Muscle of back (tissue), 13 donors: Measurements from ENCODE around the gene ERBB4. TPM values are rescaled to one million over a fixed set of nuclear protein-coding genes. Genes with fewer than 3 reads are reported as not detected.

Experiments
- DNase-seq, 3 donors: peaks; one replicate each; pipeline versions ENCODE4 v3.0.0 to v3.0.0-alpha.2; 2013
- long read RNA-seq, 9 donors: transcript quantifications; one replicate each; lab custom pipeline, GENCODE V29; 2026
- polyA plus RNA-seq, 10 donors: library from polyadenylated mRNA; unstranded; fragments of 120-200 nt; gene quantifications; one replicate each; pipeline ENCODE4 v1.2.1, GENCODE V29; 2013; ENCODE audit not compliant: insufficient read length in 10 of 10

ERBB4 gene
- polyA plus RNA-seq, result 10 to 100 TPM in 2 of 10 donors, 1 to 10 TPM in 8; 4.4 to 12.2 (median 8.8) TPM
- long read RNA-seq, donor 1, result 0 reads
- long read RNA-seq, donor 2, result 0 reads
- long read RNA-seq, donor 3, result 0 reads
- long read RNA-seq, donor 4, result 0 reads
- long read RNA-seq, donor 5, result 0 reads
- long read RNA-seq, donor 6, result 0 reads
- long read RNA-seq, donor 7, result 0 reads
- long read RNA-seq, donor 8, result 0 reads
- long read RNA-seq, donor 9, result 0 reads

DNA sequence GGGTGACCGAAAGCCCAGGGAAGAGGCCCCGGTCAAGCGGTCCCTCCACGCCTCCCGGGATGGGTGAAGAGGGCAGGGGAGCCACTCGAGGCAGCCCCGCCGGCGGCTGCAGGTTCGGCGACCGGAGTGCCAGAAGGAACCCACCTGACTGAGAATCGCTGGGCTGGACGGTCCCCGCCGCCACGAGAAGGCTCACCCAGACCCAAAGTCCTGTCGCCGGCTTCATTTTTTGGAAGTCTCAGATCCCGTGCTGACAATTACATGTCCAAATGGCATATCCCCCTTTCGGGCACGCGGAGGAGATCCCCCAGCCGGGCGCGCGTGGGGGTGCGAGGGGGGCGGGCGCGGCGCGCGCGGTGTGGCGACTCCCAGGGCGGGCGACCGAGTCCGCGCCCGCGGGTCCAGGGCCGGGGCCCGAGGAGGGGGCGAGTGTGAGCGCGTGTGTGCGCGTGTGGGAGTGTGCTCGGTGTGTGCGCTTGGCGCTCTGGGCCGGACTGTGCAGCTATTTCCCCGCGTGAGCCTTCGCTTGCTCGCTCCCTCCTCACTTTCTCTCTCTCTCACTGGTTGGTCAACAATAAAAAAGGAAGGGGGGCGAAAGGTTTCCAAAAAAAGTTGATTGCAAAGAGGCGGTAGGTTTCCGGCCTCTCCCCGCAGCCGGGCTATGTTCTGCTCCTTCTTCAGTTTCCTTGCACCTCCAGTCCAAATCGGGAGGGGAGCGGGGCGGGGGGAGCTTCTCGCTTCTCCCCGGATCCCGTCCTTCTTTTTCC lies at the start of gene ERBB4:
ERBB4 (minus strand) TSS at position 498 of the 767 bp plus-strand sequence; CDS start at position 226, 272 bp downstream.
- DNase-seq, result peak; percentile 2 to 61 (median 29)

DNA sequence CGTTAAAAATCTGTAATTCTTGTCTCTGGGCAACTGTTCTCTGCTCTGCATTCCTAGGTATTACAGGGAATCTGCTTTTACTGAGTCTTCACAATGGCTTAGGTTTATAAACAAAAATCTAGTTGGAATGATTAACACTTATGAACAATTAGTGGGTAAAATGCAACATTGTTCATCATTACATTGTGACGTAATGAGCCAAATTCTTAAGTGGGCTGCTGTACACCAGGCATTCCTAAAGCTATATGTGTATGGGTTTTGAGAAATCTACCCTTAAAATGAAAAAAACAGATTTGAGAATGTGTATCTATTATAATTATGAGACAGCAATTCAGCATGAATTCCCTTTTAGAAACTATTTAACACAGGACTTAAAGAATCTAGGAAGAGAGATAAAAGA lies 41.5 kb upstream of the ERBB4 start:
- no peak for DNase-seq

GRCh38 chr2:212556296-212556695 lies 17.7 kb upstream of the ERBB4 start:
- no peak for DNase-seq

- no peak for DNase-seq
These were observed 15.6 kb upstream of the ERBB4 start for GRCh38 chr2:212554233-212554632.

GRCh38 chr2:212549941-212550340 lies 11.3 kb upstream of the ERBB4 start:
- no peak for DNase-seq

- DNase-seq, result no peak
These were observed 10.9 kb upstream of the ERBB4 start for GRCh38 chr2:212549463-212549862.

DNA sequence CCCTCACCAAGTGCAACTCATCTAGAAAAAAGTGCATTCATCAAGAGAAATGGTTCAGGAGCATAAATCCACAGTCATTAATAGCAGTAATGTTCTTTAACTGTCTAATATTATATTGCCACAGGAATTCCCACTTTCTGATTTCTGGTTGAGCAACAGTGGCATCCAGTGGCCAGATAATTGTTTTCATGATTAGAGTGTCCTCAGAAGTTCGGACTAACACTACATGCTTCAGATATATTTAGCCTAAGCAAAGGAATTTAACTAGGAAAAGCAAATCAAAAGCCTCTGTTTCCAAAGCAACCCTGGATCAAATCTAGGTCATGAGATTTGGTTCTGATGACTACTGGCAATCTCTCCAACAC lies 9.8 kb upstream of the ERBB4 start:
- DNase-seq, result peak; percentile 8 to 34 (median 31)

DNA sequence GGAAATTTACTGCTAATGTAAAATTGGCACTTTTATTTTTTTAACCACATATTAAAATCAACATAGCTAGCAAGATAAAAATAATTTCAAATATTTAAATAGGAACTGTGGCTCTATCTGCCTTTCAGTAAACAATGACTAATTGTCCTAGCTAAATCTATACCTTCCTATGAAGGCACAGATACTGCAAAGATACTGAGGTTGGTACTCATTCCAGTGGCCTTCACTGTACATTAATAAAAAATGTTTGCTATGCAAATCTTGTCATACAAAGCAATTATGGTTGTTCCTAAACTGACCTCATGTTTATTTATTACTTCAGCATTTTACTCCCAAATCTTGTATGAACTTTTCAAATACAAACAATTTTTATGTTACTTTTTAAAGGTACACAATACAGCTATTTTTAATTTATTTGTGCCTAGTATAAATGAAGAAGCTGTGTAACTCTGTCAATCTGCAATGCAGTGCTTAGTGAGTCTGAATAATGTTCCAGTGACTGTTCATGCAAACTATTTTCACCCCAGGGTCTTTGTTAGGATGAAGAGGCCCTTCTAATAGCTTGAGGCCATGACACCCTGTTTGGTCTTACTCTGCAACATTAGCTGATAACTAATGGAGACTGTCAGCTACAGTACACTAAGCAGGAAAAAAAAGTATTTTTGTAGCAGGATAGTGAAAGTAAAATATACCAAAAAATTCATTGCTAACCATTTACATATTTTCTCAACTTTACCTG lies 9.3 kb upstream of the ERBB4 start:
- DNase-seq, result no peak

DNA sequence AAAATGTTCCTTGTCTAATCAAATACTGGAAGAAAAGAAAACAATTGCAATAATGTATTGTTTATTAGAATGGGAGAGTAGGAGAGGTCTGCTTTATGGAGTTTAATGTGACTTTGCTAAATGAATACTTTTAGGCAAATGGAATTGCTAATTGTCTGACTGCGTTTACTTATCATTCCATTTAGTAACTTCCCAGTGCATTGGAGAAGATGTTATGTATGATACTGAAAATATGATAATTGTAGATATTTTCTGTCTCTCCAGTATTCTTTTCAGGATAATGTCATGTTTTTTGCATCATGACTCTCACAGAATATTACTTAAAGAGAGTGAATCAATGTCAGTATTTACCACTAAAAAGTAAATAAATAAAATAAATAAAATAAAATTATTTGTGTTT lies 8.1 kb upstream of the ERBB4 start:
- DNase-seq, result no peak

GRCh38 chr2:212540341-212540740 lies 1.7 kb upstream of the ERBB4 start:
- no peak for DNase-seq

DNA sequence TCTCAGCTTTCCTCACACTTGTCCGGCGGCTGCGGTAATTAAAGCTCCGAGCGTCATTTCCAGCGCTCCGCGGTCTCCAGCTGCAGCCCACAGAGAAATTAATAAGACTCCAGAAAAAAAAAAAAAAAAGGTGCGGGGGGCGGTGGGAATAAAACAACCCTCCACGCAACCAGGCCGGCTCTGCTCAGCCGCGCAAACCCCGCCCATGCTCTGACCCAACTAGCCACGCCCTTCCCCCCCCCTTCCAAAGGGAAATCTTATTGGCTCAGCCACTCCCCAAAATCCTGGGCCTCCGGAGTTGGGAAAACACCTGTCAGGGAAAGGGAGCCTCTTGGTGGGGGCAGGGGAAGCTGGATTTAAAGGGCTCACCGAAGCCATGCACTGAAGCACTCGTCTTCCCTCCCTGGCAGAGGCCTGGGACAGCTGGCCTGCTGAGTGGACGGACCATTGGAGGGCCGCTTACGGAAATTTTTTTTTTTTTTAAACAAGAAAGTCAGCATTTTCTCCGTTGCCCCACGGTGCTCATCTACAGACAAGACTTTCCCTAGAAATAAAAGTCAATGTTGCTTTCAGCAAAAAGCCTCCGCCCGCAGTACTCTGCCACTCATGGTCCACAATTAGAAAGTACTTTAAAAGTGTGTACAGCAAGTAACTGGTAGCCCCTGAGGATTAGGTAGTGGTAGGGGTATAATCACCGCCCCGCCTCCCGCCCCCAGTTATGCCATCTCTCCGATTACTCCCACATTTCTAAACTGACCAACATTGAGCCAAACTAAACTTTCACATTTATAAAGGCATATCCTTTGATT lies 674 bp upstream of the ERBB4 start:
- DNase-seq, result peak; percentile 57 to 72 (median 59)

- peak in 2 of 3 donors; percentile 25 to 57 for DNase-seq
These were observed 787 bp downstream of the ERBB4 start for GRCh38 chr2:212537726-212538304.

DNA sequence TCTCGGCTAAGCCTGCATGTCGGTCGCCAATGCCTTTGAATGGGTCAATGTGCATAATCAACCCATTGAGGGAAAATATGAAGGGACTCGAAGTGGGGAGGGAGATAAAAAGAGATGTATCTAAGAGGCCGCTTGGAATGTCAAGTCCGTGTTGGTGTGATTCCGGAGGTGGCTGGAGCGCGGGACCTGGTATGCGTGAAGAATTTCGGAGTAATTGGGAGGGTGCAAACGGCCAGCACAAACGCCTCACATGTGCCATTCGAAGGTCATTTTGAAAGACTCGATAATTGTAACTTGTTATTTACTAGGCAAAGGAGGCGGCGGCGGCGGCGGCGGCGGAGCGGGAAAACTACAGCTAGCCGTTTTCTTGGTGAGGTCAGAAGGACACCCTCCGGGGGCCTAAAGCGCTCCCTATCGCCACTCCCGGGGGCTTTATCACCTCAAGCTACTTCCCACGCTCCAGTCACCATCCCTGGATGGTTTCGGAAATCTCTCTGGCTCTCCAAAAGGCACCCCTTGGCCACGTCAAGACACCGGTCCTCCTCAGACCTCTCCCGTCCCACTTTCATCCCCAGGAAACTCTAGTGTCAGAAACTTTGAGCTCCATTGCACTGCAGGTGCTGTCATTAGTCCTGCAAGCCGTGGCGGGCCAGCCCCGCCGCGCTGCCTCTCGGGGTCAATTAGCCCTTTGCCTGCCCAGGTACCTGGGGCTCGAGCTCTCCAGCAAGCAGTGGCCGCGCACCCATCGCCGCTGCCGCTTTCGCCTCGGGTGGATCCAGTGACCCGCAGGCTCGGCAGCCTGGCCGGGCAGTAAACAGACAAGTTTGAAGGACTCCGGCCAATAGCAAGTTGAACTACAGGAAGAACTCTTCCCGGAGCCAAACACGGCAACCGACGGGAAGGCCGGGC lies 1.5 kb downstream of the ERBB4 start:
- DNase-seq, result peak in 2 of 3 donors; percentile 12 to 13

- peak; percentile 12 to 55 (median 28) for DNase-seq
These were observed 2.4 kb downstream of the ERBB4 start for GRCh38 chr2:212535996-212536816.

DNA sequence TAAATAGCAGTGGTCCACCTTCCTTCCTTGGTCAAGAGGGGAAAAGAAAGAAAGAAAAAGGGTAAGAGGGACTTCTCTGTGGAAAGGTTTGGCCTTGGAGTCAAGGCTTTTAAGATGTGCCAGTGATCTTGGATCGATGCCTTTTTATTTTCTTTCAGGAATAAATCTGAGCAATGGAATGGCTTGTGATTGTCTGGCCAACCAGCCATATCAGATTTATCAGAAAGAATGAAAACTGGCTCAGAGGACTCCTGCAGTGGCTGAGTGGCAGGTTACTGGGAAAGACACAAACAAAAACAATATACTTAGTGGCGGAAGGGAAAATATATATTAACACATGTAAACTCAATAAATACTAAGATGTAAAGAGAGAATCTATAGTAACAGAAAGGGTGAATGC lies 4.3 kb downstream of the ERBB4 start:
- no peak for DNase-seq

- no peak for DNase-seq
These were observed 6.0 kb downstream of the ERBB4 start for GRCh38 chr2:212532585-212532984.

- DNase-seq, result no peak
These were observed 6.5 kb downstream of the ERBB4 start for GRCh38 chr2:212532087-212532486.

DNA sequence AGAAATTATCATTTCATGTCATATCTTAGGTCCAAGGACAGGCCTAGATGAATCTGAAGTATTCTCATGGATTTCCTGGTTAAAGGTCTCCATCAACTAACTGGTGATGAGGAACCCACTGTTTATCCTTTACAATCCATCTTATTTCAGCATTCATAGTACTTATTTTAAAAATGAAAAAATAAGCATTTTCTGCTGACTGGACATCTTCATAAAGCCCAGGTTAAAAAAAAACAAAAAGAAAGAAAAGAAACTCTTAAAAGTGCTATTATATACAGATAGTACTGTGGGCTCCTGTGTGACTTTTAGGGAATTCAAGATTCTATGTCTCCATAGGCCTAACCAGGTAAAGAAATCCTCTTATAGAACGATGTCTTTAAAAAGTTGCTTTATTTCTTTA lies 7.1 kb downstream of the ERBB4 start:
- no peak for DNase-seq

GRCh38 chr2:212530991-212531390 lies 7.6 kb downstream of the ERBB4 start:
- DNase-seq, result no peak
